Naive thymus-derived CD4-positive, alpha-beta T cell (primary cell): Measurements from ENCODE around the gene IL11. TPM values are rescaled to one million over a fixed set of nuclear protein-coding genes. Genes with fewer than 3 reads are reported as not detected.

ENCODE experiments used
- ATAC-seq: fragments of 150-1000 bp; cut with Tn5 transposase; 2 replicates; pipeline ENCODE4 v1.10.0; 2021; ENCODE audit warnings: mild to moderate bottlenecking, moderate library complexity
- CTCF ChIA-PET: fragments of 350-600 bp; sonication (Branson Sonifier 250); formaldehyde crosslinking; loops from one replicate; lab custom pipeline; 2021; ENCODE audit warnings: antibody characterized with exemption; lab: Charles Lee
- POLR2A ChIA-PET: fragments of 350-600 bp; sonication (Branson Sonifier 250); formaldehyde crosslinking; loops from one replicate; lab custom pipeline; 2021; ENCODE audit warnings: antibody characterized with exemption, inconsistent platforms; lab: Charles Lee
- DNase-seq, 9 donors: peaks; one replicate each; pipeline versions ENCODE4 v3.0.0 to v3.0.0-alpha.2; 2020 to 2022; ENCODE audit warnings: mixed read lengths in 1 of 9
- H3K27ac ChIP-seq: one replicate; pipeline ENCODE4 v1.7.0; 2013; ENCODE audit warnings: mild to moderate bottlenecking, low read depth, low read length, moderate library complexity
- H3K27me3 ChIP-seq, 2 donors: one replicate each; pipeline ENCODE4 v1.7.0; 2013; ENCODE audit warnings: low read length in 2 of 2, mild to moderate bottlenecking in 2 of 2, moderate library complexity in 2 of 2; ENCODE audit not compliant: control insufficient read depth in 2 of 2, insufficient read depth in 2 of 2
- H3K36me3 ChIP-seq, 3 experiments: 1 replicate in 2 of 3; 2 replicates in 1 of 3; pipeline ENCODE4 v1.7.0; 2013; ENCODE audit warnings: low read length in 3 of 3, mild to moderate bottlenecking in 3 of 3, moderate library complexity in 1 of 3; ENCODE audit not compliant: insufficient read depth in 3 of 3, control insufficient read depth in 2 of 3
- H3K4me1 ChIP-seq, 2 donors: one replicate each; pipeline ENCODE4 v1.7.0; 2013; ENCODE audit warnings: low read length in 2 of 2, mild to moderate bottlenecking in 2 of 2, moderate library complexity in 1 of 2; ENCODE audit not compliant: control insufficient read depth in 2 of 2, insufficient read depth in 2 of 2
- H3K4me3 ChIP-seq: 2 replicates; pipeline ENCODE4 v1.7.0; 2013; ENCODE audit warnings: mild to moderate bottlenecking, low read length
- H3K9me3 ChIP-seq, 3 experiments: 1 replicate in 2 of 3; 2 replicates in 1 of 3; pipeline ENCODE4 v1.7.0; 2013; ENCODE audit warnings: low read length in 3 of 3; ENCODE audit not compliant: control insufficient read depth in 2 of 3
- H3K27ac Mint-ChIP-seq, 9 donors: one replicate each; pipeline ENCODE4 v1.8.0; 2020 to 2022; ENCODE audit warnings: mixed read lengths in 9 of 9, mild to moderate bottlenecking in 8 of 9, moderate library complexity in 5 of 9, inconsistent platforms in 2 of 9
- H3K27me3 Mint-ChIP-seq, 5 donors: one replicate each; pipeline ENCODE4 v1.8.0; 2021 to 2022; ENCODE audit warnings: mixed read lengths in 5 of 5, mild to moderate bottlenecking in 1 of 5
- H3K36me3 Mint-ChIP-seq, 5 donors: one replicate each; pipeline ENCODE4 v1.8.0; 2020 to 2022; ENCODE audit warnings: mixed read lengths in 5 of 5, mild to moderate bottlenecking in 3 of 5, inconsistent platforms in 1 of 5
- H3K4me1 Mint-ChIP-seq, 7 donors: one replicate each; pipeline ENCODE4 v1.8.0; 2020 to 2022; ENCODE audit warnings: mixed read lengths in 7 of 7, mild to moderate bottlenecking in 3 of 7, inconsistent platforms in 1 of 7
- H3K4me3 Mint-ChIP-seq, 10 donors: one replicate each; pipeline ENCODE4 v1.8.0; 2020 to 2022; ENCODE audit warnings: mild to moderate bottlenecking in 10 of 10, mixed read lengths in 10 of 10, moderate library complexity in 6 of 10, inconsistent platforms in 2 of 10
- H3K9me3 Mint-ChIP-seq, 11 donors: one replicate each; pipeline ENCODE4 v1.8.0; 2020 to 2022; ENCODE audit warnings: mixed read lengths in 11 of 11, mild to moderate bottlenecking in 4 of 11, inconsistent platforms in 1 of 11, moderate library complexity in 1 of 11
- intact Hi-C, 2 donors: fragments of 100-400 bp; cut with micrococcal nuclease; formaldehyde crosslinking; loops; one replicate each; pipeline ENCODE4 v1.15.1; 2023
- polyA plus RNA-seq, 2 donors: library from polyadenylated mRNA; unstranded; fragments of 300-500 nt; fragmentation: Illumina TruSeq; gene quantifications; one replicate each; pipeline ENCODE4 v1.2.3, GENCODE V29; 2021
- total RNA-seq, 6 experiments: library from RNA in 5 of 6; stranded (reverse) in 5 of 6; gene quantifications; 1 replicate in 5 of 6; 2 replicates in 1 of 6; pipeline ENCODE4 v1.2.3 and lab custom pipeline; 2021 to 2026

Gene IL11
- total and polyA plus RNA-seq, 7 experiments from 2014 or later = 0.58 to 0.69 TPM; not detected in 5

DNA sequence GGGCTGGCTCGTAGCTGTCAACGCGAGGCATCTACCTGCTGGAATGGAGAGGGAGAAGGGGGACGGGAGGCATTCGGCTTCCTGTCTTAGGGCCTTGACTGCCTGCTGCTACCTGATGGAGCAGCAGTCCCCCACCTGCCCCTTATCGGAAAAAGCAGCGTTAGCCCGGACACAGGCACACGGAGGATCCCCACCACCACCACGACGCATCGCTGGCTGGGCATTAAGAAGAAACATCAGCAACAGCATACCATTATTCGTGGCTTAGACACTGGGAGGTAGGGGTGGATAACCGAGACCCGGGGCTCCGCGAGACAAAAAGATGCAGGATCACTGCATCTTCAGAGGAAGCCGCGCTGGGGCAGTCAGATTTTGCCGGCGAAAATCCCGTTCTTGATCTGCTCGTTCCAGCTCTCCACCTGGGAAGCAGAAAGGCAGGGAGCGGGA, 16.9 kb downstream of the IL11 start:
- ChIA-PET CTCF (no interaction called here), POLR2A (no interaction called here)
- Mint-ChIP-seq H3K27me3 (peaks cover 25 to 55% (median 30%) of the 10 kb centered on the region in 5 donors), H3K27ac (peak overlapping the region in 2 of 9 donors; percentile 53 to 71), H3K4me1 (peaks cover 14 to 25% (median 17%) of the 10 kb centered on the region in 7 donors), H3K9me3 (peaks cover 0 to 2% (median 0%) of the 10 kb centered on the region in 11 donors), H3K4me3 (peak overlapping the region; percentile 66 to 86 (median 78)), H3K36me3 (no peaks in the 10 kb centered on the region)
- H3K4me3 ChIP-seq = peak overlapping the region; percentile 48
- DNase-seq (peak in 3 of 9 donors; percentile 20 to 24 (median 20)), ATAC-seq (no peak)
- H3K27ac ChIP-seq = no peak overlapping the region
- H3K27me3 ChIP-seq = peaks cover 0 to 10% of the 10 kb centered on the region in 2 donors
- no peaks in the 10 kb centered on the region for H3K36me3 ChIP-seq
- peaks cover 7 to 10% of the 10 kb centered on the region in 2 donors for H3K4me1 ChIP-seq
- no peaks in the 10 kb centered on the region for H3K9me3 ChIP-seq
- intact Hi-C loops = loop anchor here in 1 of 2 donors (5.0 kb wide), 2 partner anchors 34 to 96 kb away; partner anchors contain the start of genes PPP6R1 and RPL28

DNA sequence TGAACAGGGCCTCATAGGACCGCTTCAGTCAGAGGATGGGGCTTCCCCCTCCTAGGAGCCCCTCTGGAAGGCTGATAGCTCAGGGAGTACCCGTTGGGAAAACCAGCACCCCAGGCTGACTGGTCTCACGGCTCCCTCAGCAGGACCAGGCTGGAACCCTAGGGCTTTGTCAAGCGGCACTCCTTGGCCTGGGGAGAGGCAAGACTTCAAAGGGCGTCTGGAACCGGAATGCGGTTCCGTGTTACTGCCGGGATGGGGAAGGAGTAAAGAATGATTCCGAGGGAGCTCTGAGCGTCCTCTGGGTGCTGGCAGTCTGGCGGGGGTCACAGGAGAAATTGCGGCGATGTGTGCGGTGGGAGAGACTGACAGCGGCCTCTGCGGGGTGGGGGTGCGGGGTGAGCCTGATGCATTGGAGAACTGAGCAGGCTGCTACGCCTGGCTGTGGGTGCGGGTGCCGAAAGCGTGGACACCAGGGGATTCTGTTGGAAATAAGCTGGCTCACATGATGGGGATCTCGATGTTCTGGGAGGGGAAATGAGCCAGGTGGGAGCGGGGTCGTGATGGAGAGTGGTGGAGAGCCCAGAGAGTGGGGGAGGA, 17.6 kb downstream of the IL11 start:
- Mint-ChIP-seq H3K27me3 (peaks cover 25 to 55% (median 30%) of the 10 kb centered on the region in 5 donors), H3K4me1 (peaks cover 14 to 25% (median 17%) of the 10 kb centered on the region in 7 donors), H3K36me3 (peaks cover 0 to 4% (median 0%) of the 10 kb centered on the region in 5 donors), H3K9me3 (peaks cover 0 to 2% (median 0%) of the 10 kb centered on the region in 11 donors), H3K4me3 (peak overlapping the region in 9 of 10 donors; percentile 19 to 86 (median 77)), H3K27ac (peak overlapping the region in 2 of 9 donors; percentile 51 to 53)
- H3K4me3 ChIP-seq = no peak overlapping the region
- H3K36me3 ChIP-seq = no peaks in the 10 kb centered on the region
- ATAC-seq = no peak
- intact Hi-C loops = loop anchor here in 1 of 2 donors (5.0 kb wide), 2 partner anchors 35 to 95 kb away; partner anchors contain the start of genes PPP6R1 and RPL28
- H3K4me1 ChIP-seq = peaks cover 7 to 10% of the 10 kb centered on the region in 2 donors
- H3K9me3 ChIP-seq = no peaks in the 10 kb centered on the region
- DNase-seq = no peak
- ChIA-PET POLR2A (interaction anchor here (0.6 to 1.3 kb wide), 3 partner anchors 11 to 49 kb away, joined by 3 to 4 read pairs (median 4); no protein-coding TSS in a partner anchor), CTCF (no interaction called here)
- no peak overlapping the region for H3K27ac ChIP-seq
- peaks cover 0 to 10% of the 10 kb centered on the region in 2 donors for H3K27me3 ChIP-seq

DNA sequence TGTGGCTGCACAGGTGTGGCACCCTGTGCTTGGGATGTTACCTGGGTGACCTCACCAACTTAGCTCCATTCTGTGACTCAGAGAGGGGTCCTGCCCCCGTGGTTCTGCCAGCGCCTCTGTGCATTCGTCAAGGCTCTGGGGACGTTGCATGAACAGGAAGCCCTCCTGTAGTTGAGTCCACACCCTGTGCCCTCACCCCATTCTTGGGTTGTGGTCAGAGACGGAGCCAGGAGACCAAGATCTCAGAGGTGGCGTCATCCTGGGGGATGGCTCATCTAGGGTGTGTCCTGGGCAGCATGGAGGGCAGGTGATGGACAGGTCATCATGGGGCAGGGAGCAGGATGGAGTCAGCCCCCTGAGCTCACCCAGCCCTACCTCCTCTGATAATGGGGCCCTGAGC, 18.2 kb downstream of the IL11 start:
- no peak overlapping the region for H3K27ac ChIP-seq
- ChIA-PET POLR2A (interaction anchor here (1.2 to 1.3 kb wide), 2 partner anchors 11 to 33 kb away, joined by 3 to 4 read pairs; no protein-coding TSS in a partner anchor), CTCF (no interaction called here)
- Mint-ChIP-seq H3K27ac (peak overlapping the region in 1 of 9 donors; percentile 41), H3K9me3 (peaks cover 0 to 2% (median 0%) of the 10 kb centered on the region in 11 donors), H3K4me3 (peak overlapping the region in 3 of 10 donors; percentile 32 to 64 (median 33)), H3K36me3 (peaks cover 0 to 4% (median 0%) of the 10 kb centered on the region in 5 donors), H3K4me1 (peaks cover 14 to 25% (median 17%) of the 10 kb centered on the region in 7 donors), H3K27me3 (peaks cover 19 to 50% (median 25%) of the 10 kb centered on the region in 5 donors)
- intact Hi-C loops = loop anchor here in 1 of 2 donors (5.0 kb wide), 2 partner anchors 35 to 95 kb away; partner anchors contain the start of genes PPP6R1 and RPL28
- H3K4me1 ChIP-seq = peaks cover 7 to 10% of the 10 kb centered on the region in 2 donors
- no peak for ATAC-seq
- H3K4me3 ChIP-seq = no peak overlapping the region
- H3K9me3 ChIP-seq = no peaks in the 10 kb centered on the region
- peaks cover 0 to 10% of the 10 kb centered on the region in 2 donors for H3K27me3 ChIP-seq
- no peaks in the 10 kb centered on the region for H3K36me3 ChIP-seq
- DNase-seq = no peak

DNA sequence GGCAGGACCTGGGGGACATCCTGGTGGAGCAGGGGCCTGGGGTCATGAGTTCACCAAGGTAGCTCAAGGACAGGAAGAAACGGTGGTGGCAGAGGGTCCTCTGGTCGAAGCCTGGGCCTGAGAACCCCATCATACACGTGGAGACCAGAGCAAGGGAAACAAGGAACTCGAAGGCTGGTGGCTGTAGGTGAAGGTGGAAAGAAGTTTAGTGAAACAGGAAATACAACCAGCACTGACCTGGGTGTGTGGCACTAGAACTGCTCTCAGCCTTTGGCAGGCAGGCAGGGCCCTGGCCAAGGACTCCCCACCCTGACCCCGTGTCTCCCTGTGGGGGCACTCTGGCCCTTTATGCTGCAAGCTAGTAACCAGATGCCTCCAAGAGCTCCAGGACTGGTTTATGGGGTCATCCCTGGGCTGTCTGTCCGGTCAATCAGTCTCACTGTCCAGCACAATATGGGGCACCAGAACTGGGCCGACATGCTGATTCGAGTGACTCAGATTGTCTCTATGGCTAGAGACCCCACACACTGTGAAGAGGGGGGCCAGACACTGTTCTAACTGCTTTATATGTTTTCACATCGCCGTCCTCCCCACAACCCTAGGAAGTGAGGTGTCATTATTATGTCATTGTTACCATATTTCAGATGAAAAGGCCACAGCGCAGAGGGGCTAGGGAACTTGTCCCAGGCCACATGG, 19.5 kb downstream of the IL11 start:
- intact Hi-C loops = loop anchor here in 1 of 2 donors (5.0 kb wide), 2 partner anchors 37 to 93 kb away; partner anchors contain the start of genes PPP6R1 and RPL28
- Mint-ChIP-seq H3K27ac (peak overlapping the region in 1 of 9 donors; percentile 11), H3K9me3 (peaks cover 0 to 2% (median 0%) of the 10 kb centered on the region in 11 donors)

DNA sequence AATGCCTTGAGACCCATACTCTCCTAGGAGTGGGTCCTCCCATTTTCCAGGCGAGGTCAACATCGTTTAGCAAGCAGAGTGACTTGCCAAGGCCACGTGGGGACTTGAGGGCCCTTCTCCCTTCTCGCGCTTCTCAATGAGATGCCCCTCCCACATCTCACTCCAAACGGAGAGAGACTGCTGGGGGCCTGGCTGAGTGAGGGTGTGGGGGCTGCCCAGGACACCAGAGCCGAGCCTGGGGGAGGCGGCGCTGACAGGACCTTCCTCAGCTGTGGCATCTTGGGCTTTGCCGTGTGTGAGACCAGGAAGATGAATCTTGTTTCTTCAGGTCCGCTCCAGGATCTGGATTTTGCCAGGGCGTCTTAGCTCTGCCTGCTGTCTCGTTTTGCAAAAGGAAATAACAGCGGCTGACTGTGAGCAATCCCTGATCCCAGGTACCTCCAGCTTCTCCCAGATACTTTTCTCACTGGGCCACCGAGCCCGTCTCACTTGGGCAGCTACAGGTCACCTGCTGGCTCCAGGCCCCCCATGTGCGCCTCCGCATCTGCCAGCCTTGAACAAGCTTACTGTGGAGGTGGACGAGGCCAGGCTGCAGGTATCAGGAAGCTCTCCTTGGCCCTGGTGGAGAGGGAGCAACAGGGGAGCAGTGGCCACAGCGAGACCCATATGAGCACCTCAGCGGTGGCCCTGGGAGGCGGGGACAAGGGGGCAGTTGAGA, 21.8 kb downstream of the IL11 start:
- Histone ChIP-seq H3K27me3 (peaks cover 0 to 10% of the 10 kb centered on the region in 2 donors), H3K9me3 (no peaks in the 10 kb centered on the region), H3K4me1 (peaks cover 5 to 7% of the 10 kb centered on the region in 2 donors), H3K4me3 (no peak overlapping the region), H3K36me3 (peaks cover 0 to 2% (median 0%) of the 10 kb centered on the region in 3 experiments), H3K27ac (no peak overlapping the region)
- Mint-ChIP-seq H3K4me1 (peaks cover 5 to 24% (median 15%) of the 10 kb centered on the region in 7 donors), H3K27ac (no peak overlapping the region), H3K4me3 (no peak overlapping the region), H3K9me3 (peaks cover 0 to 2% (median 0%) of the 10 kb centered on the region in 11 donors), H3K27me3 (peaks cover 5 to 26% (median 24%) of the 10 kb centered on the region in 5 donors), H3K36me3 (peaks cover 0 to 8% (median 4%) of the 10 kb centered on the region in 5 donors)
- ChIA-PET CTCF (no interaction called here), POLR2A (no interaction called here)
- ATAC-seq = no peak
- intact Hi-C loops = no loop called here
- DNase-seq = no peak

More for the DNA sequence above, 19.5 kb downstream of the IL11 start:
- Histone ChIP-seq H3K36me3 (no peaks in the 10 kb centered on the region), H3K27ac (no peak overlapping the region), H3K27me3 (peaks cover 0 to 10% of the 10 kb centered on the region in 2 donors), H3K9me3 (no peaks in the 10 kb centered on the region), H3K4me3 (no peak overlapping the region), H3K4me1 (peaks cover 7 to 10% of the 10 kb centered on the region in 2 donors)
- H3K27me3 Mint-ChIP-seq = peaks cover 18 to 38% (median 25%) of the 10 kb centered on the region in 5 donors
- H3K36me3 Mint-ChIP-seq = peaks cover 0 to 4% (median 0%) of the 10 kb centered on the region in 5 donors
- H3K4me1 Mint-ChIP-seq = peaks cover 14 to 25% (median 17%) of the 10 kb centered on the region in 7 donors
- CTCF ChIA-PET = no interaction called here
- POLR2A ChIA-PET = no interaction called here
- peak overlapping the region in 3 of 10 donors; percentile 9 to 20 (median 9) for H3K4me3 Mint-ChIP-seq
- DNase-seq (no peak), ATAC-seq (no peak)
